GM23248 (cell line): ENCODE results near the gene OLFM1.

Source experiments
- EZH2 ChIP-seq: fragments of 200-600 bp; sonication (generic); IDR thresholded peaks from 2 replicates; pipeline ENCODE4 v1.6.1; 2018; ENCODE audit warnings: antibody characterized with exemption, mild to moderate bottlenecking; ENCODE audit not compliant: insufficient read depth, poor library complexity, severe bottlenecking
- EZH2phosphoT487 ChIP-seq: fragments of 200-600 bp; sonication (generic); IDR thresholded peaks from 2 replicates; pipeline ENCODE4 v1.6.1; 2018; ENCODE audit warnings: antibody characterized with exemption, moderate library complexity, mild to moderate bottlenecking, low read depth; ENCODE audit not compliant: insufficient read depth

GRCh38 chr9:135085830-135086546 lies 1.5 kb upstream of the OLFM1 start:
- TF ChIP-seq EZH2phosphoT487 (no peak), EZH2 (no peak)
